Neural progenitor cell (in vitro differentiated cells): ENCODE measurements around the gene SMYD3. TPM values are rescaled to one million over a fixed set of nuclear protein-coding genes. Genes with fewer than 3 reads are reported as not detected.

Experiments used
- DNase-seq: peaks from one replicate; pipeline ENCODE4 v3.0.0-alpha.2; 2016; ENCODE audit warnings: low spot score
- H2AFZ ChIP-seq: fragments of 200-600 bp; sonication (generic); replicated peaks from 2 replicates; pipeline ENCODE4 v1.6.1; 2016; ENCODE audit warnings: antibody characterized with exemption
- H3F3A ChIP-seq: fragments of 200-600 bp; sonication (generic); 2 replicates; pipeline ENCODE4 v1.6.1; 2016; ENCODE audit warnings: antibody characterized with exemption, low read depth
- H3K27ac ChIP-seq: fragments of 200-600 bp; sonication (generic); 2 replicates; pipeline ENCODE4 v1.5.1; 2016; ENCODE audit warnings: mild to moderate bottlenecking
- H3K27me3 ChIP-seq: fragments of 200-600 bp; sonication (generic); 2 replicates; pipeline ENCODE4 v1.6.1; 2016; ENCODE audit warnings: mild to moderate bottlenecking, moderate library complexity
- H3K36me3 ChIP-seq: fragments of 200-600 bp; sonication (generic); 2 replicates; pipeline ENCODE4 v1.5.1; 2016
- H3K4me1 ChIP-seq: fragments of 200-600 bp; sonication (generic); 2 replicates; pipeline ENCODE4 v1.6.1; 2016; ENCODE audit warnings: mixed run types
- H3K4me2 ChIP-seq: fragments of 200-600 bp; sonication (generic); 2 replicates; pipeline ENCODE4 v1.6.1; 2016
- H3K4me3 ChIP-seq: fragments of 200-600 bp; sonication (generic); 2 replicates; pipeline ENCODE4 v1.5.1; 2016
- H3K79me2 ChIP-seq: fragments of 200-600 bp; sonication (generic); 2 replicates; pipeline ENCODE4 v1.6.1; 2016; ENCODE audit warnings: low read depth
- H3K9ac ChIP-seq: fragments of 200-600 bp; sonication (generic); 2 replicates; pipeline ENCODE4 v1.6.1; 2016
- H3K9me3 ChIP-seq: fragments of 200-600 bp; sonication (generic); 2 replicates; pipeline ENCODE4 v1.5.1; 2016; ENCODE audit warnings: low read depth
- H4K20me1 ChIP-seq: fragments of 200-600 bp; sonication (generic); 2 replicates; pipeline ENCODE4 v1.6.1; 2016; ENCODE audit warnings: low read depth
- H3K27ac Mint-ChIP-seq: 3 replicates; pipeline ENCODE4 v1.8.0; 2021; ENCODE audit warnings: mixed read lengths
- H3K27me3 Mint-ChIP-seq: 2 replicates; pipeline ENCODE4 v1.8.0; 2022; ENCODE audit warnings: low read depth, mild to moderate bottlenecking, inconsistent platforms, moderate library complexity, mixed read lengths; ENCODE audit not compliant: insufficient read depth
- H3K36me3 Mint-ChIP-seq: 3 replicates; pipeline ENCODE4 v1.8.0; 2021; ENCODE audit warnings: mixed read lengths
- H3K4me1 Mint-ChIP-seq: 3 replicates; pipeline ENCODE4 v1.8.0; 2021; ENCODE audit warnings: mixed read lengths
- H3K4me3 Mint-ChIP-seq: 3 replicates; pipeline ENCODE4 v1.8.0; 2021; ENCODE audit warnings: mild to moderate bottlenecking, moderate library complexity, mixed read lengths
- H3K9me3 Mint-ChIP-seq: 3 replicates; pipeline ENCODE4 v1.8.0; 2020; ENCODE audit warnings: mixed read lengths
- CTCF ChIP-seq: fragments of 200-600 bp; sonication (generic); IDR thresholded peaks from 2 replicates; pipeline ENCODE4 v1.5.1; 2017; ENCODE audit warnings: antibody characterized with exemption, mild to moderate bottlenecking
- EZH2 ChIP-seq: fragments of 200-600 bp; sonication (generic); IDR thresholded peaks from 2 replicates; pipeline ENCODE4 v1.6.1; 2017; ENCODE audit warnings: antibody characterized with exemption, mild to moderate bottlenecking, moderate library complexity
- EZH2phosphoT487 ChIP-seq: fragments of 200-600 bp; sonication (generic); IDR thresholded peaks from 2 replicates; pipeline ENCODE4 v1.6.1; 2017; ENCODE audit warnings: antibody characterized with exemption
- total RNA-seq: library from RNA; depleted of rRNA; stranded (reverse); fragments of >200 nt; gene quantifications from 2 replicates; pipeline ENCODE4 v1.2.3, GENCODE V29; 2015; ENCODE audit warnings: low replicate concordance

SMYD3 gene
- total RNA-seq, 1 donor from 2014 or later: 43.2 TPM

- Mint-ChIP-seq H3K27me3 (peaks cover 5% of the 10 kb centered on the region), H3K4me3 (no peak overlapping the region), H3K4me1 (peaks cover 24% of the 10 kb centered on the region), H3K9me3 (peaks cover 3% of the 10 kb centered on the region), H3K36me3 (no peaks in the 10 kb centered on the region), H3K27ac (no peak overlapping the region)
- TF ChIP-seq EZH2phosphoT487 (no peak), CTCF (no peak), EZH2 (no peak)
- Histone ChIP-seq H3K27me3 (no peaks in the 10 kb centered on the region), H2AFZ (no peak overlapping the region), H3K36me3 (no peaks in the 10 kb centered on the region), H3F3A (no peaks in the 10 kb centered on the region), H4K20me1 (no peaks in the 10 kb centered on the region), H3K9ac (no peak overlapping the region), H3K4me3 (no peak overlapping the region), H3K79me2 (no peaks in the 10 kb centered on the region), H3K27ac (no peak overlapping the region), H3K4me1 (peaks cover 16% of the 10 kb centered on the region), H3K9me3 (no peaks in the 10 kb centered on the region), H3K4me2 (peak overlapping the region; percentile 8)
- peak; percentile 28 for DNase-seq
Measured at GRCh38 chr1:246147524-246148461, 359.3 kb downstream of the SMYD3 start.

GRCh38 chr1:246146804-246147523, 360.1 kb downstream of the SMYD3 start:
- H3K27ac ChIP-seq: no peak overlapping the region
- no peaks in the 10 kb centered on the region for H3K36me3 Mint-ChIP-seq
- no peak for DNase-seq
- H3K4me3 ChIP-seq: no peak overlapping the region
- no peak for TF ChIP-seq CTCF
- TF ChIP-seq EZH2phosphoT487: no peak
- TF ChIP-seq EZH2: no peak
- peaks cover 13% of the 10 kb centered on the region for H3K4me1 ChIP-seq
- peaks cover 19% of the 10 kb centered on the region for H3K4me1 Mint-ChIP-seq
- H3K27me3 ChIP-seq: no peaks in the 10 kb centered on the region
- H3K27ac Mint-ChIP-seq: no peak overlapping the region
- H2AFZ ChIP-seq: no peak overlapping the region
- peaks cover 5% of the 10 kb centered on the region for H3K27me3 Mint-ChIP-seq
- no peak overlapping the region for H3K9ac ChIP-seq
- H3F3A ChIP-seq: no peaks in the 10 kb centered on the region
- no peaks in the 10 kb centered on the region for H3K36me3 ChIP-seq
- H3K4me2 ChIP-seq: no peak overlapping the region
- no peak overlapping the region for H3K4me3 Mint-ChIP-seq
- peaks cover 3% of the 10 kb centered on the region for H3K9me3 Mint-ChIP-seq
- H4K20me1 ChIP-seq: no peaks in the 10 kb centered on the region
- H3K9me3 ChIP-seq: no peaks in the 10 kb centered on the region
- no peaks in the 10 kb centered on the region for H3K79me2 ChIP-seq

- Mint-ChIP-seq H3K36me3 (no peaks in the 10 kb centered on the region), H3K27ac (no peak overlapping the region), H3K4me1 (peaks cover 12% of the 10 kb centered on the region), H3K9me3 (peaks cover 3% of the 10 kb centered on the region), H3K27me3 (peaks cover 5% of the 10 kb centered on the region), H3K4me3 (no peak overlapping the region)
- no peaks in the 10 kb centered on the region for H3K79me2 ChIP-seq
- H3K4me1 ChIP-seq: peaks cover 9% of the 10 kb centered on the region
- H4K20me1 ChIP-seq: no peaks in the 10 kb centered on the region
- H3F3A ChIP-seq: no peaks in the 10 kb centered on the region
- no peak overlapping the region for H3K4me2 ChIP-seq
- DNase-seq: no peak
- no peak overlapping the region for H3K27ac ChIP-seq
- H3K4me3 ChIP-seq: no peak overlapping the region
- TF ChIP-seq EZH2 (no peak), CTCF (no peak), EZH2phosphoT487 (no peak)
- H3K9me3 ChIP-seq: no peaks in the 10 kb centered on the region
- no peak overlapping the region for H3K9ac ChIP-seq
- H2AFZ ChIP-seq: no peak overlapping the region
- H3K36me3 ChIP-seq: no peaks in the 10 kb centered on the region
- no peaks in the 10 kb centered on the region for H3K27me3 ChIP-seq
Measured at GRCh38 chr1:246145900-246146299, 361.2 kb downstream of the SMYD3 start.
